HCT116 (cell line): Measurements from ENCODE around the gene GNPDA2.

Source experiments
- CTCF ChIP-seq, 3 experiments: fragments of 200-600 bp in 1 of 3; sonication (generic) in 1 of 3; IDR thresholded peaks in 2 of 3; conservative IDR thresholded peaks in 1 of 3; 2 replicates each; pipeline ENCODE4 v1.5.1; 2012 to 2017; ENCODE audit warnings: low read depth in 2 of 3, low read length in 2 of 3, antibody characterized with exemption in 1 of 3, borderline replicate concordance in 1 of 3, control low read depth in 1 of 3, mild to moderate bottlenecking in 1 of 3, mixed read lengths in 1 of 3, mixed run types in 1 of 3, moderate library complexity in 1 of 3; ENCODE audit not compliant: insufficient read depth in 1 of 3
- EGR1 ChIP-seq: IDR thresholded peaks from 2 replicates; pipeline ENCODE4 v1.6.1; 2012; ENCODE audit warnings: low read depth
- EZH2phosphoT487 ChIP-seq: fragments of 200-600 bp; IDR thresholded peaks from 2 replicates; pipeline ENCODE4 v1.6.1; 2018; ENCODE audit warnings: antibody characterized with exemption, borderline replicate concordance
- JUND ChIP-seq: IDR thresholded peaks from 2 replicates; pipeline ENCODE4 v1.6.1; 2012
- POLR2A ChIP-seq: IDR thresholded peaks from 2 replicates; pipeline ENCODE4 v1.7.0; 2011; ENCODE audit warnings: borderline replicate concordance; ENCODE audit not compliant: insufficient read depth, insufficient read length; ENCODE audit errors: extremely low read depth
- POLR2AphosphoS5 ChIP-seq: IDR thresholded peaks from 2 replicates; pipeline ENCODE4 v1.6.1; 2011; ENCODE audit warnings: mild to moderate bottlenecking, low read depth, low read length, moderate library complexity
- RAD21 ChIP-seq: IDR thresholded peaks from 2 replicates; pipeline ENCODE4 v1.6.1; 2012; ENCODE audit warnings: low read depth, mild to moderate bottlenecking
- SIN3A ChIP-seq: IDR thresholded peaks from 2 replicates; pipeline ENCODE4 v1.6.1; 2012; ENCODE audit warnings: low read depth
- SP1 ChIP-seq: IDR thresholded peaks from 2 replicates; pipeline ENCODE4 v1.6.1; 2012; ENCODE audit warnings: low read depth
- TCF7L2 ChIP-seq: IDR thresholded peaks from 2 replicates; pipeline ENCODE4 v1.7.0; 2011; ENCODE audit warnings: borderline replicate concordance, inconsistent platforms; ENCODE audit not compliant: insufficient read depth, insufficient read length; ENCODE audit errors: extremely low read depth
- YY1 ChIP-seq: IDR thresholded peaks from 2 replicates; pipeline ENCODE4 v1.6.1; 2011; ENCODE audit warnings: low read length, low read depth, moderate library complexity, mild to moderate bottlenecking; ENCODE audit not compliant: insufficient replicate concordance; ENCODE audit errors: extremely low read depth
- ZBTB33 ChIP-seq: IDR thresholded peaks from 2 replicates; pipeline ENCODE4 v1.6.1; 2011; ENCODE audit warnings: mild to moderate bottlenecking, low read length, moderate library complexity; ENCODE audit not compliant: insufficient replicate concordance; ENCODE audit errors: extremely low read depth
- ZFX ChIP-seq: fragments of 450-650 bp; IDR thresholded peaks from 2 replicates; pipeline ENCODE4 v1.6.1; 2017
- ZNF274 ChIP-seq: fragments of 200-500 bp; sonication (Bioruptor generic); IDR thresholded peaks from 2 replicates; pipeline ENCODE4 v1.6.1; 2014; ENCODE audit warnings: mild to moderate bottlenecking, low read depth, low read length, inconsistent platforms

- TF ChIP-seq CTCF (IDR thresholded peaks at IDR 0.05 in 2 of 3, conservative IDR thresholded peaks at IDR 0.05 in 1 of 3; ENCODE audit: borderline replicate concordance in 1 of 3, insufficient read depth in 1 of 3, low read depth in 2 of 3, low read length in 2 of 3) (no peak), POLR2A (no peak), TCF7L2 (no peak), ZNF274 (no peak), POLR2AphosphoS5 (no peak), SIN3A (no peak), ZBTB33 (no peak), EGR1 (no peak), ZFX (no peak), YY1 (no peak), RAD21 (no peak), EZH2phosphoT487 (no peak), JUND (no peak), SP1 (no peak)
These were observed 38.8 kb upstream of the GNPDA2 start for GRCh38 chr4:44765116-44765515.
